ENCODE measurements around the gene EEA1.
A peak's percentile ranks its signal among the peaks of the same experiment; 100 is the strongest.

EEA1 gene

DNA sequence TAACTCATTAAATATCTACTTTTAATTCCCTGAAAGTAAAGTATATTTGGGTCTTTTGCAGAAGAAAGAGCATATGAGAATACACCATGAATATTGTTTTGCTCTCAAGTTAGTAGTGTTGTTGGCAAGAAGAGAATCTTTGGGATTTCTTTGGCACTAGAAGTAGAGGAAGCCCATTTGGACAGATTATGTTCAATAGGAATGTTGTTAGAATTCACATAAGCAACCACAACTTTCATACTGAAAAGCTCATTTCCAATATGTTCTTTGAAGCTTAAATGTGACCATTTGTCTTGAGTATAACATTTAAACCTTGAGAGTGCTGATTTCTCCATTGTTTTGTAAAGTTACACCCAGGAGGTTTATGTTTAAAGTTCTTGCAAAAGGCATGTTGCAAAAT is 188.7 kb downstream of the EEA1 start:
- DNase-seq = no peak

DNA sequence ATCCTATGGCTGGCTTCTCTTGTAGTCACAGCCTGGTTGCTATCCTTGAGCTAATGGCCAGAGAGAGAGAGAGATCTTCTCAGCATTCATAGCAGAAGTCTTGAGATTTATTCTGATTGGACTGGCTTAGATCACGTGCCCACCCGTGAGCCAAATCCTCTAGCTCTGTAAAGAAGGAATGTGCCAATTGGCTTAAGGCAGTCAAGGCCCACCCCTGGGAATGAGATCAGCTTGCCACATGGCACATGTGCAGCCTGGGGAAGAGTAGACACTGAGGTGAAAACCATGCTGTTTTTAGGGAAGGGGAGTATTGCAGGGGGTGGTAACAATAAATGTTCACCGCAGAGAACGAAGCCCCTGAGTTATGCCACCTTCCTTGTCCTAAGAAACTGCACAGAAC is 190.0 kb downstream of the EEA1 start:
- no peak for DNase-seq

GRCh38 chr12:92737855-92738850 is 190.9 kb downstream of the EEA1 start:
- no peak for DNase-seq

DNA sequence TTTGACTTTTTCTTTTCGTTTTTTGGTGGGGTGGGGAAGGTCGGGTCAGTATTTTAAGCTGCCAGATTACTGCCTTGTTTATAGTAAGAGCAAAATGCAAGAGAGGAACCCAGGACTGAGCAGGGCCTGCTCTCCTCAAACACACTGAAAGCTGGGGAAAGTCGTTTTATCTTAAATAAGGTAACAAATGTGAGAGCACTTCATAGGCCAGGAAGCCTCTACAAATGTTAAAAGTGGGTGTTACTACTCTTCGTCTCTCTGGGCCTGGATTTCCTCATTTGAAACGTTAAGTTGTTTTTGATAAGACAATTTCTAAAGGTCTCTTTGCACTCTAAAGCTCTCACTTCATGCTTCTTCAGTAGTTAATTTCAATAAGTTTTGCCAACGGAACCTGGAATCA is 192.5 kb downstream of the EEA1 start:
- DNase-seq = no peak

- DNase-seq = peak; percentile 85
Measured at GRCh38 chr12:92735131-92735721, 193.9 kb downstream of the EEA1 start.

DNA sequence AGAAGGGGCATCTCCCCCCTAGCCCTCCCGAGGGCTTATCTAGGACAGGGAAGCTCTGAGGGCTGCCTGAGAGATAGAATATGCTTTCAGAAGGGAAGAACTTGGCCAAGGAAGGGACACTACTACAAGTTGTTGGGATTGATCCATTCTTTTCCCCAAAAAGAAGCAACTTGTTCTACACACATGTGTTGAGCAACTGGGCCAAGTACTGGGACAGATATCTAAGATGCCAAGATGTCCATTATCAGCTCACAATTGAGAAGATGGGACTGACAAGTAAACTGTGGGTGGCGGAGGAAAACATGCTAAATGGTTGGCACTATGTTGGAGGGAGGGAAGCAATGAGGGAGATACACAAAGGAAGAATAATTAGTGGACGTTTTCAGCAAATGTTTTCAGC is 195.4 kb downstream of the EEA1 start:
- no peak for DNase-seq

- DNase-seq = no peak
Measured at GRCh38 chr12:92733181-92733580, 195.9 kb downstream of the EEA1 start.

- DNase-seq = no peak
Measured at GRCh38 chr12:92732716-92733115, 196.4 kb downstream of the EEA1 start.

GRCh38 chr12:92732216-92732615 is 196.9 kb downstream of the EEA1 start:
- no peak for DNase-seq

DNA sequence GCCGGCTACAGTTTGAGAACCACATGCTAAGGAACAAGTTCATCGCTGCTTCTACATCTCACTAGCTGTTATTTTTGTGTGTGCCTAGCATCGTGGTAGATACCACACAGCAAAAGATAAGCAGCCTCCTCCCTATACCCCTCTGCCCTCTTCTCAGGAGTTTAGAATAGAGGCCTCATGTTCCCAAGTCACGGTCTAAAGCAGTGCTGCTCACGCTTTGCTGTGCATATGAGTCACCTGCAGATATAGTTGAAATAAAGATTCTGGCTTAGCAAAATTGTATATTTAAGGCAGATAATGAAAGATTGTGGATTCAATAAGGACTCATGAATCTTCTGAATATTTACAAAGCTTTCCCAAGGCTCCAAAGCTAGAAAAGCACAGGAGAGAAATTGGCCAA is 198.3 kb downstream of the EEA1 start:
- no peak for DNase-seq

DNA sequence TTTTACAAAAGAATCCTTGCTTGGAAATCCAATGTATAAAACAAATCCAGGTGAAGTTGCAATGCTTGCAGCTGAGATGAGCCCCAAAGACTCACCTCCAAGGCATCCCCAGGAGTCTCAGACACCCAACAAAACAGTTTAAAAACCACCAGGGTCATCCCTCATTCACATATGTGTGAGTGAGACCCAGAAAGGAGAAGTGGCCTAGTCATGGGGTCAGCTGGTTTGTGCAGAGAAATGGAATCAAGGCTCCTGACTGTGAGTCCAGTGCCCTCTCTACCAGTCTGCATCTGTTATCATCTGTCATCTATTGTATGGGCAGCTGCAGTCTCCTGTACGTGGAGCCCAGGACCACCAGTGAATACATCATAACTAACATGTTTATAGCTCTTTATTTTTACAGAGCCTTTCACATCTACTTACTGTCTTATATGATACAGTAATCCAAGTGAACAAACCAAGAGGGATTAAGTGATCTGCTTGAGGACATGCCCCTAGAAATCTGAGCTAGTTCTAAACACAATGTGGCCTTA is 199.3 kb downstream of the EEA1 start:
- DNase-seq = no peak

DNA sequence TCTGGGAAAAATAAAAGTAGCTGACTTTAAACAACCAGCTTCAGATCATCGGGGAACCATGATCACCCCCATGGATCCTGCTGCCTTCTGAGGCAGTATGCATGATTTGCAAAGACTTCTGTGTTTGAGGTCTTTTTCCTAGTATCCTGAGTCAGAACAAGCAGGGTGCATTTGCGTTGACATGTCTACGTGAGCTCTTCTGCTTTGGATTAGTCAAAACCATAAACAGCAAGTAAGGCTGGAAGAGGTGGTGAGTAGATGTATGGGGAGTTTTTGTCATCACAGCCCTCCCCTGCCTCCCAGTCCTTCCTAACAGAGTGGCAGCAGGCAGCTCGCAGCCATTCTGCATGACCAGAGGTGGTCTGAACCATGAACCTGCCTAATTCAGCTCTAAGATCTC is 202.2 kb downstream of the EEA1 start:
- DNase-seq = peak; percentile 49

DNA sequence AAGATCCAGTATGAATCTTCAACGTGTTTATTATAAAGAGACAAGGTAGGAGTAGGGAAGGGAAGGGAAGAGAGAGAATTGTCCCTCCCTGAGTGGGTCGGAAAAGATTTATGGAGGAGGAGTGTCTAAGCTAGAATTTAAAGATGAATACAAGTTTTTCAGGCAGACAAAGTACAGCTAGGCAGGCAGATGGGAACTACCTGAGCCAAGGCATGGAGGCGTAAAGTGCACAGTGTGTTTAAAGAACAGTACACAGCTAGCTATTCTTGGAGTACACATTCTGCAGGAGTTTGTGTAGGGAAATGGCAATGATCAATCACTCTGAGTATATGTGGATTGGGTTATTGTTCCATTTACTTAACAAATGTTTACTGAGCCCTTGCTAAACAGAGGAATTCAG is 206.2 kb downstream of the EEA1 start:
- DNase-seq = no peak

- no peak for DNase-seq
Measured at GRCh38 chr12:92721656-92722055, 207.4 kb downstream of the EEA1 start.

GRCh38 chr12:92721130-92721529 is 208.0 kb downstream of the EEA1 start:
- DNase-seq = peak; percentile 71

Data from fibroblast of skin of right biceps (primary cell).